Measurements from ENCODE around the gene RMDN2. TPM values are rescaled to one million over a fixed set of nuclear protein-coding genes. Genes with fewer than 3 reads are reported as not detected.

RMDN2 gene
- total RNA-seq, 1 experiment from 2014 or later: 3.0 TPM

DNA sequence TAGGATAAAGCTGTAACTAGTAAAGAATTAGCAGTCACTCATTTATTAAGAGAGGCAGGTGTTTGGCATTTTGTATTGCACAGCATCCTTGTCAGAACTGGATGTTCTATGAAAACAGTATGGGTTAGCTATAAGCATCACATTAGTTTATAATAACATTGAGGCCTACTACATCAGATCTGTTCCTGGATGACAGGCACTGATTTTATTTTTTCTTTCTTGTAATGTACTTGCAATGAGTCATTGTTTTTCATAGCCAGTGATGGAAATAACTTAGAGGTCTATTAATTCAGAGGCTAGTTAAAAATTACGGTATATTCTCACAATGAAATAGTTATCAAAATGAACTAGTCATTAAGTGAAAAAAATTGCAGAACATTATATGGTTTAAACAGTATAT lies 13.0 kb upstream of the RMDN2 start:
- no peak for DNase-seq (ENCODE audit: low spot score)
- no peaks in the 10 kb centered on the region for H3K9me3 ChIP-seq (ENCODE audit: low read depth, low read length, poor library complexity, severe bottlenecking)
- BruUV-seq (replicated peaks): no TSS peak
- ChIA-PET POLR2A (ENCODE audit: low non-redundant PET) (no interaction called here), CTCF (no interaction called here)
- no peak overlapping the region for H3K27ac ChIP-seq (ENCODE audit: low read depth, low read length, poor library complexity, severe bottlenecking)
- H3K4me3 ChIP-seq (ENCODE audit: low read depth, low read length, poor library complexity, severe bottlenecking): no peak overlapping the region
- H3K36me3 ChIP-seq (ENCODE audit: insufficient read depth, low read length, poor library complexity, severe bottlenecking): no peaks in the 10 kb centered on the region
- intact Hi-C loops (cut with micrococcal nuclease; ENCODE audit: unreplicated experiment): no loop called here
- H3K4me1 ChIP-seq (ENCODE audit: insufficient read depth, low read length, poor library complexity, severe bottlenecking): peaks cover 6% of the 10 kb centered on the region
- no peak for TF ChIP-seq CTCF (conservative IDR thresholded peaks at IDR 0.05; ENCODE audit: low read depth, low read length)
- no peak for TF ChIP-seq EZH2 (IDR thresholded peaks at IDR 0.05; ENCODE audit: borderline replicate concordance, low read depth, low read length, poor library complexity, severe bottlenecking)
- no peaks in the 10 kb centered on the region for H3K27me3 ChIP-seq (replicated peaks; ENCODE audit: insufficient read depth, low read depth, low read length, poor library complexity)

- no peak for DNase-seq (ENCODE audit: low spot score)
- ChIA-PET CTCF (no interaction called here), POLR2A (ENCODE audit: low non-redundant PET) (no interaction called here)
- intact Hi-C loops (cut with micrococcal nuclease; ENCODE audit: unreplicated experiment): no loop called here
- Histone ChIP-seq H3K4me3 (ENCODE audit: low read depth, low read length, poor library complexity, severe bottlenecking) (no peak overlapping the region), H3K27me3 (replicated peaks; ENCODE audit: insufficient read depth, low read depth, low read length, poor library complexity) (no peaks in the 10 kb centered on the region), H3K9me3 (ENCODE audit: low read depth, low read length, poor library complexity, severe bottlenecking) (no peaks in the 10 kb centered on the region), H3K4me1 (ENCODE audit: insufficient read depth, low read length, poor library complexity, severe bottlenecking) (peaks cover 6% of the 10 kb centered on the region), H3K27ac (ENCODE audit: low read depth, low read length, poor library complexity, severe bottlenecking) (no peak overlapping the region), H3K36me3 (ENCODE audit: insufficient read depth, low read length, poor library complexity, severe bottlenecking) (no peaks in the 10 kb centered on the region)
- no TSS peak for BruUV-seq (replicated peaks)
- TF ChIP-seq CTCF (conservative IDR thresholded peaks at IDR 0.05; ENCODE audit: low read depth, low read length) (no peak), EZH2 (IDR thresholded peaks at IDR 0.05; ENCODE audit: borderline replicate concordance, low read depth, low read length, poor library complexity, severe bottlenecking) (no peak)
Measured at GRCh38 chr2:37912616-37913015, 12.5 kb upstream of the RMDN2 start.

DNA sequence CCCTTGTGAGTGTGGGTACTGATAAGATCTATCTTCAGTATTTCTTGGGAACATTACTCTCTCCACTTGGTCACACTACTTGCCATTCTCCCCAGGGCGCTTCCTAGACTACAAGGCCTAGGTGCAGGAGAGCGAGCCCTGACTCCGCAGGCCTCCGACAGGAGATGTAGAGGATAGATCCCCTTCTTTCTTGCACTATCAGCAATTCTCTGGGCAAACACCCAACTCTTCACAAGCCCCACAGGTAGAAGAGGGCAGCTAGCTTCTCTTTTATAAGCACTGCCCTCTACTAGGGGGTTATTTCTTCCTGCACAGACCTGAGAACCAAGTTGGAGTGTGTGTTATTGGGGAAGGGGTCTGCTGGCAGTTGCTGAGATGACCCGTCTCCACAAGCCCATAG lies 10.7 kb upstream of the RMDN2 start:
- ChIA-PET CTCF (no interaction called here), POLR2A (ENCODE audit: low non-redundant PET) (no interaction called here)
- BruUV-seq (replicated peaks): no TSS peak
- Histone ChIP-seq H3K9me3 (ENCODE audit: low read depth, low read length, poor library complexity, severe bottlenecking) (no peaks in the 10 kb centered on the region), H3K4me1 (ENCODE audit: insufficient read depth, low read length, poor library complexity, severe bottlenecking) (no peaks in the 10 kb centered on the region), H3K4me3 (ENCODE audit: low read depth, low read length, poor library complexity, severe bottlenecking) (no peak overlapping the region), H3K36me3 (ENCODE audit: insufficient read depth, low read length, poor library complexity, severe bottlenecking) (no peaks in the 10 kb centered on the region), H3K27ac (ENCODE audit: low read depth, low read length, poor library complexity, severe bottlenecking) (no peak overlapping the region), H3K27me3 (replicated peaks; ENCODE audit: insufficient read depth, low read depth, low read length, poor library complexity) (no peaks in the 10 kb centered on the region)
- TF ChIP-seq EZH2 (IDR thresholded peaks at IDR 0.05; ENCODE audit: borderline replicate concordance, low read depth, low read length, poor library complexity, severe bottlenecking) (no peak), CTCF (conservative IDR thresholded peaks at IDR 0.05; ENCODE audit: low read depth, low read length) (no peak)
- intact Hi-C loops (cut with micrococcal nuclease; ENCODE audit: unreplicated experiment): no loop called here
- DNase-seq (ENCODE audit: low spot score): no peak

Data from A673 (cell line).